HCT116 (cell line): ENCODE results near the gene CLASP1. TPM values are rescaled to one million over a fixed set of nuclear protein-coding genes. Genes with fewer than 3 reads are reported as not detected.

Source experiments
- ATAC-seq: fragments of 200-7000 bp; cut with Tn5 transposase; 2 replicates; pipeline ENCODE4 v1.9.1; 2020; ENCODE audit warnings: mild to moderate bottlenecking, moderate library complexity
- BruUV-seq: library from RNA; stranded (reverse); fragments of 400-500 nt; replicated peaks from 2 replicates; lab custom pipeline; 2021; lab: Mats Ljungman, UMichigan
- CTCF ChIA-PET: fragments of 300-600 bp; sonication (Branson Sonifier 250); formaldehyde crosslinking; loops from one replicate; lab custom pipeline; 2021; ENCODE audit warnings: antibody characterized with exemption; lab: Charles Lee
- POLR2A ChIA-PET: fragments of 300-600, 350-600 bp; sonication (Branson Sonifier 250); formaldehyde crosslinking; loops from one replicate; lab custom pipeline; 2021; ENCODE audit warnings: antibody characterized with exemption; lab: Charles Lee
- RAD21 ChIA-PET, 2 experiments: fragments of 300-600 bp; sonication (Branson Sonifier 250); formaldehyde crosslinking; loops; one replicate each; lab custom pipeline; 2023; ENCODE audit warnings: low total read pairs in 2 of 2; ENCODE audit not compliant: uncharacterized antibody in 2 of 2, unreplicated experiment in 2 of 2, low non-redundant PET in 1 of 2; lab: Charles Lee
- DNase-seq: peaks from one replicate; pipeline ENCODE4 v3.0.0-alpha.2; 2010; ENCODE audit warnings: low read depth, low spot score
- H2AFZ ChIP-seq: fragments of 200-600 bp; shearing (Covaris generic), sonication (generic); 2 replicates; pipeline ENCODE4 v1.6.1; 2017; ENCODE audit warnings: low read depth, mixed run types, mixed read lengths, antibody characterized with exemption, low read length; ENCODE audit not compliant: poor library complexity, severe bottlenecking
- H3K27ac ChIP-seq: 2 replicates; pipeline ENCODE4 v1.5.1; 2012; ENCODE audit warnings: low read depth, low read length
- H3K27me3 ChIP-seq: fragments of 200-600 bp; sonication (generic); 2 replicates; pipeline ENCODE4 v1.6.1; 2016; ENCODE audit warnings: mixed run types, low read length, mixed read lengths; ENCODE audit not compliant: insufficient read depth
- H3K36me3 ChIP-seq, 2 experiments: fragments of 200-500 bp in 1 of 2; fragments of 200-600 bp in 1 of 2; sonication (Bioruptor generic) in 1 of 2; sonication (generic) in 1 of 2; 2 replicates each; pipeline versions ENCODE4 v1.5.1 to v1.6.1; 2014 to 2016; ENCODE audit warnings: low read length in 2 of 2, inconsistent platforms in 1 of 2, mixed read lengths in 1 of 2, mixed run types in 1 of 2; ENCODE audit not compliant: insufficient read depth in 2 of 2, control insufficient read depth in 1 of 2
- H3K4me1 ChIP-seq, 2 experiments: fragments of 200-600 bp in 1 of 2; sonication (generic) in 1 of 2; 2 replicates each; pipeline versions ENCODE4 v1.5.1 to v1.6.1; 2012 to 2017; ENCODE audit warnings: low read length in 2 of 2, inconsistent platforms in 1 of 2, mild to moderate bottlenecking in 1 of 2, mixed read lengths in 1 of 2, mixed run types in 1 of 2, moderate library complexity in 1 of 2; ENCODE audit not compliant: insufficient read depth in 2 of 2, control insufficient read depth in 1 of 2
- H3K4me2 ChIP-seq: fragments of 200-600 bp; sonication (generic); 2 replicates; pipeline ENCODE4 v1.6.1; 2017; ENCODE audit warnings: mixed run types, low read length, mixed read lengths
- H3K4me3 ChIP-seq, 2 experiments: fragments of 200-600 bp in 1 of 2; sonication (generic) in 1 of 2; replicated peaks in 1 of 2; 2 replicates each; pipeline ENCODE4 v1.5.1; 2011 to 2016; ENCODE audit warnings: low read length in 2 of 2, control low read depth in 1 of 2, low read depth in 1 of 2, mild to moderate bottlenecking in 1 of 2, mixed read lengths in 1 of 2, mixed run types in 1 of 2
- H3K79me2 ChIP-seq: fragments of 200-600 bp; sonication (generic); 2 replicates; pipeline ENCODE4 v1.6.1; 2017; ENCODE audit warnings: mild to moderate bottlenecking, mixed run types, low read length, moderate library complexity, mixed read lengths; ENCODE audit not compliant: insufficient read depth
- H3K9ac ChIP-seq: fragments of 200-600 bp; sonication (generic); 2 replicates; pipeline ENCODE4 v1.6.1; 2016; ENCODE audit warnings: low read length, mixed read lengths
- H3K9me2 ChIP-seq: fragments of 200-600 bp; sonication (generic), shearing (Covaris generic); 2 replicates; pipeline ENCODE4 v1.6.1; 2017; ENCODE audit warnings: mixed run types, mild to moderate bottlenecking, moderate library complexity; ENCODE audit not compliant: insufficient read depth
- H3K9me3 ChIP-seq, 2 experiments: fragments of 200-500 bp in 1 of 2; fragments of 200-600 bp in 1 of 2; sonication (Bioruptor generic) in 1 of 2; sonication (generic) in 1 of 2; 2 replicates each; pipeline ENCODE4 v1.6.1; 2014 to 2017; ENCODE audit warnings: low read length in 2 of 2, mixed read lengths in 2 of 2, inconsistent platforms in 1 of 2, low read depth in 1 of 2, mild to moderate bottlenecking in 1 of 2, mixed run types in 1 of 2, moderate library complexity in 1 of 2; ENCODE audit not compliant: control insufficient read depth in 1 of 2, insufficient read depth in 1 of 2
- H4K20me1 ChIP-seq: fragments of 200-600 bp; sonication (generic), shearing (Covaris generic); 2 replicates; pipeline ENCODE4 v1.6.1; 2017; ENCODE audit warnings: mixed run types, mild to moderate bottlenecking, moderate library complexity; ENCODE audit not compliant: insufficient read depth
- ATF3 ChIP-seq: IDR thresholded peaks from 2 replicates; pipeline ENCODE4 v1.6.1; 2012
- CBX3 ChIP-seq: IDR thresholded peaks from 2 replicates; pipeline ENCODE4 v1.6.1; 2012; ENCODE audit warnings: low read depth
- CEBPB ChIP-seq: IDR thresholded peaks from 2 replicates; pipeline ENCODE4 v1.6.1; 2012; ENCODE audit warnings: low read depth
- CTCF ChIP-seq, 3 experiments: fragments of 200-600 bp in 1 of 3; sonication (generic) in 1 of 3; IDR thresholded peaks in 2 of 3; conservative IDR thresholded peaks in 1 of 3; 2 replicates each; pipeline ENCODE4 v1.5.1; 2012 to 2017; ENCODE audit warnings: low read depth in 2 of 3, low read length in 2 of 3, antibody characterized with exemption in 1 of 3, borderline replicate concordance in 1 of 3, control low read depth in 1 of 3, mild to moderate bottlenecking in 1 of 3, mixed read lengths in 1 of 3, mixed run types in 1 of 3, moderate library complexity in 1 of 3; ENCODE audit not compliant: insufficient read depth in 1 of 3
- EGR1 ChIP-seq: IDR thresholded peaks from 2 replicates; pipeline ENCODE4 v1.6.1; 2012; ENCODE audit warnings: low read depth
- ELF1 ChIP-seq: IDR thresholded peaks from 2 replicates; pipeline ENCODE4 v1.6.1; 2012; ENCODE audit warnings: low read depth, borderline replicate concordance
- EZH2phosphoT487 ChIP-seq: fragments of 200-600 bp; IDR thresholded peaks from 2 replicates; pipeline ENCODE4 v1.6.1; 2018; ENCODE audit warnings: antibody characterized with exemption, borderline replicate concordance
- FOSL1 ChIP-seq: IDR thresholded peaks from 2 replicates; pipeline ENCODE4 v1.6.1; 2012; ENCODE audit warnings: low read depth
- MAX ChIP-seq: IDR thresholded peaks from 2 replicates; pipeline ENCODE4 v1.6.1; 2012
- POLR2A ChIP-seq: IDR thresholded peaks from 2 replicates; pipeline ENCODE4 v1.7.0; 2011; ENCODE audit warnings: borderline replicate concordance; ENCODE audit not compliant: insufficient read depth, insufficient read length; ENCODE audit errors: extremely low read depth
- POLR2AphosphoS5 ChIP-seq: IDR thresholded peaks from 2 replicates; pipeline ENCODE4 v1.6.1; 2011; ENCODE audit warnings: mild to moderate bottlenecking, low read depth, low read length, moderate library complexity
- RAD21 ChIP-seq: IDR thresholded peaks from 2 replicates; pipeline ENCODE4 v1.6.1; 2012; ENCODE audit warnings: low read depth, mild to moderate bottlenecking
- REST ChIP-seq: IDR thresholded peaks from 2 replicates; pipeline ENCODE4 v1.6.1; 2012; ENCODE audit warnings: low read depth
- SIN3A ChIP-seq: IDR thresholded peaks from 2 replicates; pipeline ENCODE4 v1.6.1; 2012; ENCODE audit warnings: low read depth
- SP1 ChIP-seq: IDR thresholded peaks from 2 replicates; pipeline ENCODE4 v1.6.1; 2012; ENCODE audit warnings: low read depth
- YY1 ChIP-seq: IDR thresholded peaks from 2 replicates; pipeline ENCODE4 v1.6.1; 2011; ENCODE audit warnings: low read length, low read depth, moderate library complexity, mild to moderate bottlenecking; ENCODE audit not compliant: insufficient replicate concordance; ENCODE audit errors: extremely low read depth
- ZFX ChIP-seq: fragments of 450-650 bp; IDR thresholded peaks from 2 replicates; pipeline ENCODE4 v1.6.1; 2017
- intact Hi-C: fragments of 100-400 bp; cut with micrococcal nuclease; formaldehyde crosslinking; loops from 2 replicates; pipeline ENCODE4 v1.10.0; 2022
- total RNA-seq: library from RNA; stranded (reverse); gene quantifications from one replicate; pipeline ENCODE4 v1.2.1, GENCODE V29; 2021; ENCODE audit not compliant: unreplicated experiment

CLASP1 gene
- total RNA-seq, 1 experiment from 2014 or later: 41.9 TPM

GRCh38 chr2:121435790-121436189 lies 213.5 kb downstream of the CLASP1 start:
- H3K4me2 ChIP-seq: no peak overlapping the region
- no peak overlapping the region for H3K9ac ChIP-seq
- H2AFZ ChIP-seq: no peak overlapping the region
- H3K27ac ChIP-seq: no peak overlapping the region
- TF ChIP-seq EZH2phosphoT487: no peak
- no peak for TF ChIP-seq REST
- no peak for TF ChIP-seq ATF3
- TF ChIP-seq SIN3A: no peak
- TF ChIP-seq SP1: no peak
- no peak for TF ChIP-seq CEBPB
- TF ChIP-seq MAX: no peak
- TF ChIP-seq CTCF (IDR thresholded peaks at IDR 0.05 in 2 of 3, conservative IDR thresholded peaks at IDR 0.05 in 1 of 3; ENCODE audit: borderline replicate concordance in 1 of 3, insufficient read depth in 1 of 3, low read depth in 2 of 3, low read length in 2 of 3): no peak
- no peak for TF ChIP-seq POLR2AphosphoS5
- no peak for TF ChIP-seq CBX3
- TF ChIP-seq ELF1: no peak
- no peak for TF ChIP-seq POLR2A
- no peak for TF ChIP-seq RAD21
- TF ChIP-seq FOSL1: no peak
- TF ChIP-seq ZFX: no peak
- TF ChIP-seq EGR1: no peak
- TF ChIP-seq YY1: no peak
- TF ChIP-seq, all 23 proteins: peak for 0
- H3K4me1 ChIP-seq: no peaks in the 10 kb centered on the region
- CTCF ChIA-PET: no interaction called here
- no peaks in the 10 kb centered on the region for H3K9me2 ChIP-seq
- H3K36me3 ChIP-seq: no peaks in the 10 kb centered on the region
- RAD21 ChIA-PET: no interaction called here
- H3K79me2 ChIP-seq: no peaks in the 10 kb centered on the region
- no peaks in the 10 kb centered on the region for H3K9me3 ChIP-seq
- no peak for ATAC-seq
- H3K4me3 ChIP-seq: no peak overlapping the region
- BruUV-seq: no TSS peak
- H3K27me3 ChIP-seq: no peaks in the 10 kb centered on the region
- H4K20me1 ChIP-seq: no peaks in the 10 kb centered on the region
- intact Hi-C loops: no loop called here
- POLR2A ChIA-PET: no interaction called here
- DNase-seq: no peak
